Urothelium cell line (cell line): ENCODE data around the gene CNTROB.

Source experiments
- DNase-seq: peaks from one replicate; pipeline ENCODE4 v3.0.0; 2011; ENCODE audit warnings: low spot score, mixed read lengths
- FAIRE-seq: peaks from 2 replicates; lab custom pipeline; 2011; peaks lifted over from hg19 to GRCh38; lab: Jason Lieb, UNC

The CNTROB gene

GRCh38 chr17:7977805-7978204 lies 45.8 kb downstream of the CNTROB start:
- FAIRE-seq: no peak
- DNase-seq: no peak

DNA sequence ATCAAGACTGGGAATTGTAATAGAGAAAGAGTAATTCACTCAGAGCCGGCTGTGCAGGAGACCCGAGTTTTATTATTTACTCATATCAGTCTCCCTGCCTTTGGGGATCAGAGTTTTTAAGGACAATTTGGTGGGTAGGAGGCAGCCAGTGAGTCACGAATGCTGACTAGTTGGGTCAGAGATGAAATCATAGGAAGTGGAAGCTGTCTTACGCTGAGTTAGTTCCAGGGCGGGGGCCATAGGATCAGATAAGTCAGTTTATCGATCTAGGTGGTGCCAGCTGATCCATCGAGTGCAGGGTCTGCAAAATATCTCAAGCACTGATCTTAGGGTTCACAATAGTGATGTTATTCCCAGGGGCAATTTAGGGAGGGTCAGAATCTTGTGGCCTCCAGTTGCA lies 50.2 kb downstream of the CNTROB start:
- DNase-seq (peak; percentile 30), FAIRE-seq (no peak)

DNA sequence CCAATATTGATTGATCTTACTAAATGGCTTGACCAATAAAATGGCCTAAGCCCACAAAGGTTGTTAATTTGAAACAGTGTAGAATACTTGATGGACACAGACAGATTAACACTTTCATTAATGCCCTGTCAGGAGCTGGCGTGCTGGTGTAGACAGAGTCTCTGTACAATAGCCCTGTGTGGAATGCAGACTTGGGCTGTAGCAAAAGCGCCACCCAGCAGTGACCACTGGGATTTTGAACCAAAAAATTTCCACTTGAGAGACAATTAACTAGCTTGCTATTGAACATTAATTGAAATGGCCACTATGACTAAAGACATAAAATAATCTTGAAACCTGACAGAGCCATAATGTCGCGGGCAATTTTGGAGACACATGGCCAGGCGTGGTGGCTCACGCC lies 50.7 kb downstream of the CNTROB start:
- DNase-seq: no peak
- FAIRE-seq: no peak

- DNase-seq (no peak), FAIRE-seq (no peak)
Measured at GRCh38 chr17:7984904-7985303, 52.9 kb downstream of the CNTROB start.

DNA sequence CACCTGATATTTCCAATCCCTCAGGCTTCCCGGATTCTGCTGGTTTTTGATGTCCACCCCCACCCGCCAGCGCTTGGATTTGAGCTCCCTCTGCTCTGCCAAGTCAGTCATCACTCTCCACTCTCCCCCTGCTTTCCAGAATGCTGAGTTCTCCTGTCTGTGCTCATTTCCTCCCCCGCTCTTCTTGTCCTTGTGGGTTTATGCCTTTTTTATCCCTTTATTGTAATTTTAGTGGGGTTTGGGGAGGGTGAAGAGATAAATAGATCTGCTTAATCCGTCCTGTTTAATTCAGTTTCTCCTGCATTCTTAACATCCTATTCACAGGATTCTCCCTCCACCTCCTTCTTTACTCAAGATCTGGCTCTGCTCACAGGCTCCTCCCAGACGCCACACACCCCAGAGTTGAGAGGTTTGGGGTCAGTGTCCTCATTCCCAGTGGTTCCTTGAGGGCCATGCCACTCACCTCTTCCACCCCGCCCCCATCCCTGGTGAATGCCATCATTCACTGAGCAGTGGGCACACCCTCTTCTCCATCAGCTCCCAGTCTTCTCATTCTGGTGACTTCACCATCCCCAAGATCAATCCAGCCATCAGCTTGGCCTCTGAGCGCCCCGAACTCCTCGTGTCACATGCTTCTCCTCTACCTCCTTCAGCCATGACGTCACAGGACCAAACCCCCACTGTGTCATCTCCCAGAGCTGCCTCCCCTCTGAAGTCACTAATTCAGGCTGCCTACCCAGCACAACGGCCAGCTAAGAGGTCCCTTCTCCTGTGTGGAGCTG lies 55.3 kb downstream of the CNTROB start:
- FAIRE-seq: no peak
- no peak for DNase-seq

DNA sequence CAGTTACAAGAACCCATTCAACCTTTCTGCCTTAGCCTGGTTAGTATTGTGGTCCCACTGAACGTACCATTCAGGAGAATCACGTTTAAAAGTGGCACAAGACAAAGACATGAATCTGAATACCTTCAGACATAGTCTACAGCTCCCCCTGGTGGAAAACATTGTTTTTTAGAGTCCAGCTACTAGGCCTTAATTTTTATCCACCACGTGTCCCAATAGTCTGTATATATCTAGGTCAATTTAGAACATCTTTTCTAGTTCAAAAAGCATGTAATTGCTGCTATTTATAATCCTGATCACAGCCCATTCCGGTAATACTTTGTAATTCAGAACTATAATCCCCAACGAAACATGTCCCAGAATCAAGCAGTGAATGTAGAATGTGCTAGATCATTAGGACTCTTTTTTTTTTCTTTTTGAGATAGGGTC lies 56.8 kb downstream of the CNTROB start:
- no peak for FAIRE-seq
- peak; percentile 32 for DNase-seq

GRCh38 chr17:7989781-7990655 lies 58.0 kb downstream of the CNTROB start:
- FAIRE-seq (no peak), DNase-seq (peak; percentile 77)

- FAIRE-seq: no peak
Measured at GRCh38 chr17:7992516-7992915, 60.5 kb downstream of the CNTROB start.

GRCh38 chr17:7992924-7993323 lies 60.9 kb downstream of the CNTROB start:
- no peak for FAIRE-seq
- no peak for DNase-seq

More at GRCh38 chr17:7992516-7992915, 60.5 kb downstream of the CNTROB start:
- peak; percentile 54 for DNase-seq

- DNase-seq (no peak), FAIRE-seq (no peak)
Measured at GRCh38 chr17:7993972-7994589, 62.1 kb downstream of the CNTROB start.

DNA sequence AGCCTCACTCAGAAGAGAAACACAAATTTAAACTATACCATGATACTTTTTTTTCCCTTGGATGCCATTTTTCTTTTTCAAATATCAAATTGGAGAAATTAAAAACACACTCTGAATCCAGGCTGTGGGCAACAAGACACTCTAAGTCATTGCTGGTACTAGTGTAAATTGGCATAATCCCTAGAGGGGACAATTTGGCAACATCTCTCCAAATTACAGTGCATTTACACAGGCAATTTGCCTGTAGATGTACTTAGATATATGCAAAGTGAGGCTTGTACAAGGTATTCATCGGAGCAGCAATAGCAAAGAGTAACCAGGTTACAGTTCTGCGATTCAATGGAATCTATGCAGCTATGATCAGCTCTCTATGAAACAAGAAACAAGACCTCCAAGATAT lies 63.7 kb downstream of the CNTROB start:
- FAIRE-seq (no peak), DNase-seq (no peak)

- FAIRE-seq (no peak), DNase-seq (peak; percentile 35)
Measured at GRCh38 chr17:7997186-7997585, 65.2 kb downstream of the CNTROB start.
